Neural cell (in vitro differentiated cells): ENCODE measurements around the gene FAM168B.

Experiments
- CTCF ChIP-seq: fragments of 450-650 bp; IDR thresholded peaks from 2 replicates; pipeline ENCODE4 v1.5.1; 2014; ENCODE audit warnings: antibody characterized with exemption, mild to moderate bottlenecking, moderate library complexity; ENCODE audit not compliant: poor library complexity, severe bottlenecking
- EP300 ChIP-seq: fragments of 450-650 bp; conservative IDR thresholded peaks from 2 replicates; pipeline ENCODE4 v1.6.1; 2014; ENCODE audit warnings: antibody characterized with exemption, mild to moderate bottlenecking, moderate library complexity; ENCODE audit not compliant: poor library complexity, severe bottlenecking
- EZH2 ChIP-seq: fragments of 200-600, 300-800 bp; shearing (Covaris generic), sonication (generic); IDR thresholded peaks from 2 replicates; pipeline ENCODE4 v1.6.1; 2014; ENCODE audit warnings: antibody characterized with exemption, low read length, borderline replicate concordance, mild to moderate bottlenecking; ENCODE audit not compliant: insufficient read depth, poor library complexity, severe bottlenecking
- POLR2AphosphoS5 ChIP-seq: IDR thresholded peaks from 2 replicates; pipeline ENCODE4 v1.6.1; 2012
- TF ChIP-seq, protein P1 (sequence below): IDR thresholded peaks from 2 replicates; pipeline ENCODE4 v1.6.1; 2012; ENCODE audit warnings: borderline replicate concordance

- TF ChIP-seq CTCF (no peak), EP300 (no peak), POLR2AphosphoS5 (no peak), EZH2 (no peak)
- TF ChIP-seq, protein P1, sequence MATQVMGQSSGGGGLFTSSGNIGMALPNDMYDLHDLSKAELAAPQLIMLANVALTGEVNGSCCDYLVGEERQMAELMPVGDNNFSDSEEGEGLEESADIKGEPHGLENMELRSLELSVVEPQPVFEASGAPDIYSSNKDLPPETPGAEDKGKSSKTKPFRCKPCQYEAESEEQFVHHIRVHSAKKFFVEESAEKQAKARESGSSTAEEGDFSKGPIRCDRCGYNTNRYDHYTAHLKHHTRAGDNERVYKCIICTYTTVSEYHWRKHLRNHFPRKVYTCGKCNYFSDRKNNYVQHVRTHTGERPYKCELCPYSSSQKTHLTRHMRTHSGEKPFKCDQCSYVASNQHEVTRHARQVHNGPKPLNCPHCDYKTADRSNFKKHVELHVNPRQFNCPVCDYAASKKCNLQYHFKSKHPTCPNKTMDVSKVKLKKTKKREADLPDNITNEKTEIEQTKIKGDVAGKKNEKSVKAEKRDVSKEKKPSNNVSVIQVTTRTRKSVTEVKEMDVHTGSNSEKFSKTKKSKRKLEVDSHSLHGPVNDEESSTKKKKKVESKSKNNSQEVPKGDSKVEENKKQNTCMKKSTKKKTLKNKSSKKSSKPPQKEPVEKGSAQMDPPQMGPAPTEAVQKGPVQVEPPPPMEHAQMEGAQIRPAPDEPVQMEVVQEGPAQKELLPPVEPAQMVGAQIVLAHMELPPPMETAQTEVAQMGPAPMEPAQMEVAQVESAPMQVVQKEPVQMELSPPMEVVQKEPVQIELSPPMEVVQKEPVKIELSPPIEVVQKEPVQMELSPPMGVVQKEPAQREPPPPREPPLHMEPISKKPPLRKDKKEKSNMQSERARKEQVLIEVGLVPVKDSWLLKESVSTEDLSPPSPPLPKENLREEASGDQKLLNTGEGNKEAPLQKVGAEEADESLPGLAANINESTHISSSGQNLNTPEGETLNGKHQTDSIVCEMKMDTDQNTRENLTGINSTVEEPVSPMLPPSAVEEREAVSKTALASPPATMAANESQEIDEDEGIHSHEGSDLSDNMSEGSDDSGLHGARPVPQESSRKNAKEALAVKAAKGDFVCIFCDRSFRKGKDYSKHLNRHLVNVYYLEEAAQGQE, result no peak
These were observed 28.2 kb upstream of the FAM168B start for GRCh38 chr2:131121464-131121863.
